Measurements from ENCODE around the gene IDUA.

The IDUA gene

DNA sequence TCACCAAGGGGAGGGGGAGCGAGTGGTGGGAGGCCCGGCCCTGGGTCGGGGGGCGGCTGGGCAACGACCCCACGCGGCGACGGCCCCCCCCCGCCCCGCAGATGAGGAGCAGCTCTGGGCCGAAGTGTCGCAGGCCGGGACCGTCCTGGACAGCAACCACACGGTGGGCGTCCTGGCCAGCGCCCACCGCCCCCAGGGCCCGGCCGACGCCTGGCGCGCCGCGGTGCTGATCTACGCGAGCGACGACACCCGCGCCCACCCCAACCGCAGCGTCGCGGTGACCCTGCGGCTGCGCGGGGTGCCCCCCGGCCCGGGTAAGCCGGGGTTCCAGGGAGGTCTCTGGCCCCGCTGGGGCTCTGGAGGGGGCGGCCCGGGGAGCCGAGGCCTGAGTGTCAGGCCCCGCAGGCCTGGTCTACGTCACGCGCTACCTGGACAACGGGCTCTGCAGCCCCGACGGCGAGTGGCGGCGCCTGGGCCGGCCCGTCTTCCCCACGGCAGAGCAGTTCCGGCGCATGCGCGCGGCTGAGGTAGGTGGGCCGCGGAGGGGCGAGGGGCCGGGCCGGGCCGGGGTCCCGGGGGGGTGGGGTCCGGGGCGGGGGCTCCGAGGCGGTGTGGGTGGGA lies 15.9 kb downstream of the IDUA start:
- DNase-seq = no peak

DNA sequence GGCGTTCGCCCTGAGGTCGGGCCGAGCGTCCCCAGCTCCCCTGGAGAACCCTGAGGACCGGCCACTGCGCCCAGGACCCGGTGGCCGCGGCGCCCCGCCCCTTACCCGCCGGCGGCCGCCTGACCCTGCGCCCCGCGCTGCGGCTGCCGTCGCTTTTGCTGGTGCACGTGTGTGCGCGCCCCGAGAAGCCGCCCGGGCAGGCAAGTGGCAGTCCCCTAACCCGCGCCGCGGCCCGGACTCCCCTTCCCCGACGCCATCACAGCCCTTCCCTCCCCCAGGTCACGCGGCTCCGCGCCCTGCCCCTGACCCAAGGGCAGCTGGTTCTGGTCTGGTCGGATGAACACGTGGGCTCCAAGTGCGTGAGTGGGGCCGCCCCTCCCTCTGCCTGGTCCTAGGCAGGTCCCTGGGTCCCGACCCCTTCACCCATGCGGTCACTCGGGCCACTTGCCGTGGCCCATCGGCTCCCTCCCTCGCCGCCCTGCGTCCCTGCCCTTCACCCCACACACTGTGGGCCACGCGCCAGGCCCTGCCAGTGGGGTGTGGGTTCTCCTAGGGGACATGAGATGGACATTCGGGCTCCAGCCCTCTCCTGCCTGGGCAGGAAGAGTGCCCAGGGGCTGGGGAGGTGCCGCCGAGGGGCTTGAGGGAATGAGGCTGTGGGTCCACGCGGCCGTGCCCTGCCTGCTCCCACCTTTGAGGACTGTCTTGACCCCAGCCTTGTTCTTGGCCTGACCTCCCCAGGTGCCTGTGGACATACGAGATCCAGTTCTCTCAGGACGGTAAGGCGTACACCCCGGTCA lies 16.6 kb downstream of the IDUA start:
- no peak for DNase-seq

DNA sequence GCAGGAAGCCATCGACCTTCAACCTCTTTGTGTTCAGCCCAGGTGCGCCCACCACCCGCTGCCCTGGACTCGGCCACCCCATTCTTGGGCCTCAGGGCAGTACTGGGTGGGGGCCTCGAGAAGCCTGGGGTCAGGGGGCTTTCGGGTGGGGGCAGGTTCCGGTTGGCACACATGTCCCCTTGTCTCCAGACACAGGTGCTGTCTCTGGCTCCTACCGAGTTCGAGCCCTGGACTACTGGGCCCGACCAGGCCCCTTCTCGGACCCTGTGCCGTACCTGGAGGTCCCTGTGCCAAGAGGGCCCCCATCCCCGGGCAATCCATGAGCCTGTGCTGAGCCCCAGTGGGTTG lies 17.2 kb downstream of the IDUA start:
- DNase-seq = no peak

DNA sequence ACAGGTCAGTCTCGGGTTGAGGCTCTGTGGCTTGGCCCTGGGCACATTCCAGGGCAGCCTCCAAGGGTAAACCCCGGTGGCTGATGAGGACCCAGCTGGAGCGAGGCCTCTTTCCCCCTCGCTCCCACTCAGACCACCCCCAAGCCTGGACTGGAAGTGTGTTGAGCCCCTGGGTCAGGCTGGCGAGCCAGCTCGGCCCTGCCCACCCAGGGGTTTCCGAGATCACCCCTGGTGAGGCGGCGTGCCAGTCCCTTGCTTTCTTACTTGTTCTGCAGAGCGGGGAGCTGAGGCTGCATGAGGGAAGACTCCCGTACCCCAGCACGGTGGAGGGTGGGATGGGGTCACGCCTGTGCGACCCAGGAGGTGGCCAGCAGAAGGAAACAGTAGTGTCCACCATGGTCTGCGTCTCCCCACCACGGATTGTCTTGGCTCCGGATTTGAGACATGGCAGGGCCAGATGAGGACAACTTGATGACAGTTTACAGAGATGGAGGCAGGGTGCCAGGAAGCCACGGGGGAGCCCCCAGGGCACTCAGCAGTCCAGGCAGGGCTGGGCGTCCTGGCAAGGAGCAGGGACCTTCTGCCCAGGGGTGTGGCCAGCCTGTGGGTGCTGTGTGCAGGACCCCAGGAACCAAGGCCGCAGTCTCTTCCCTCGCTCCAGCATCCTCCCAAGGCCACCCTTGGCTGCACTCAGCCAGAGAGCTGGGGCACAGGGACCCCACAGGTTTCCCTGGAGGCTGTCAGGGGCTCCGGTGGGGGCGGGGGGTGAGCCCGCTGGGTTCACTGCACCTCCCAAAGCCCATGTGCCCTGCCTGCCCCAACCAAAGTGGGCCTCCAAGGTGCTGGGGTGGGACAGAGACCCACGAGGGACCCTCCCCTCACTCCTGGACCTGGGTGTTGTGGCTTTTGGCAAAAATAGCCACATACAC lies 18.0 kb downstream of the IDUA start:
- DNase-seq = no peak

DNA sequence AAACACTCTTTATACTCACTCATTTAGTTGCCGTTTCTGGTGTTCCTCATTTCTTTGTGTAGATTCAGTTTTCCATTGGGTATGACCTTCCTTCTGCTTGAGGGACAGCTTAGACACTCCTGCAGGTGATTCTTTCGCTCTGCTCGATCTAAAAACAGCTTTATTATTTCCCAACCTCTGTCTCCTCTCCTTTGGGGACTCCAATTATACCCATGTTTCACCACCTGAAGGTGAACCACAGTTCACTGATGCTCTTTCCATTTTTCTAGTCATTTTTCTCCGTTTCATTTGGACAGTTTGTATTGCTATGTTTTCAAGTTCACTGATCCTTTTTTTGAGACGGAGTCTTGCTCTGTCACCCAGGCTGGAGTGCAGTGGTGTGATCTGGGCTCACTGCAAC lies 20.0 kb downstream of the IDUA start:
- no peak for DNase-seq

DNA sequence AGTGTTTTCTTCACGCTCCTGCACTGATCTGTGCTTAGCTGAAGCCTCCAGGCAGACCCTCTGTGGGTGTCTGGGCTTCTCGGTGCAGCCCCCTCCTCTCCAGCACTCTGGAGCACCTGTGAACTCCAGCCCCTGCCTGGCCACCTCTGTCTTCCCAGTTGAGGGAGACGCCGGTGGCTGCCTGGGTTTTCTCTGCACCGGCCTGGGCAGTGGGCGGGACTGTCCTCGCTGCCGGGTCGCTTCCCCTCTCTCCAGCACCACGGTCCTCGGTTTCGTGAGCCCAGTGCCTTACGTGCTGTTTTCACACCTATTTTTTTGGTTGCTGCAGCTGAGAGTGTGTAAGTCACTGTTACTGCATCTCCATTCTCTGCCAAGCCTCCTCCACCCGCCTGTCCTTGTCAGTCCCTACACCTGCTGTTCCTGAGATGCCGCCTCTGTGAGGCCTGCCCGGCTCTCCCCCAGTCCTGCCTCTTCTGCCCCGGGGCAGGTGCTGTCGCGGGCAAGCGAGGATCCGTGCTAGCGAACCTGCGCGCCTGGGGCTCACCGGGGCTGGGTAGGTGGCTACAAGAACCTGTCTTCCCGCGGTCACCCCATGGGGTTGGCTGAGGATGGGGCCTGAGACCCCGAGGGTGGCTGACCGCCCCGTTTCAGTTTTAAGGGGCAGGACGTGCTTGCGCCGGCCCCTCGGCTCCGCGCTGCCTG lies 22.1 kb downstream of the IDUA start:
- DNase-seq = no peak

DNA sequence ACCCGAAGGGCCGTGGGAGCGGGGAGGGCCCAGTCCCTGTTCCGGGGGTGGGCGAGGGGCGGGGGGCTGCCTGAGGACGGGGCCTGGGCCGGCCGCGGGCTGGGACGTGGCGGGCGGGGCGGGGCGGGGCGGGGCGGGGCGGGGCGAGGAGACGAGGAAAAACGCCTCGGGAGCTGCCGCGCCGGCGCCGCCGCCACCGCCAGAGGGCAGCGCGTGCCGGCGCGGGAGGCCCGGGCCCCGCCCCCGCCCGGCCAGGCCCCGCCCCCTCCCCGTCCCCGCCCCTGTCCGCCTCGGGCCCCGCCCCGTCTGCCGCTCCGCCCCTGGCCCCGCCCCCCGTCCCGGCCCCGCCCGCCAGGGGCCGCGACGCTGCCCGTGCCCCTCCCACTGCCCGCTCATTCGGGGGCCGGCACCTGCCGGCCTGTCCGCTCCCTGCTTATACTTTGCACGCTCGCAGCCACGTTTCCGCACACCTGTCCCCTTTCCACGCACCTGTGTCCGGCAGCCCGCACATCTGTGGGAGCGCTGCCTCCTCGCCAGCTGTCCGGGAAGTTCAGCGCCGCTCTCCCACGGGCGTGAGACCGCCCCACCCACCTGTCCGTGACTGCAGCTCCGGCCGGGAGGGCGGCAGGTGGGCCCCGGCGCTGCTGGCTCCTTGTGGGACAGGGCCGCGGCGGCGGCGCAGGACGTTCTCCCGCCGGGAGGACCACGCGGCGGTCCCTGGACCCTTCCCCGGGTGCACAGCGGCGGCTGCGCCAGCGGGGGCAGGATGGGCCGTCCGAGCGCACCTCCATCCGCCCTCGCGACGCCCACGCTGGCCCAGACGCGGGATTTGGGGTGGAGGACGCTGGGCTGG lies 22.9 kb downstream of the IDUA start:
- DNase-seq = no peak

DNA sequence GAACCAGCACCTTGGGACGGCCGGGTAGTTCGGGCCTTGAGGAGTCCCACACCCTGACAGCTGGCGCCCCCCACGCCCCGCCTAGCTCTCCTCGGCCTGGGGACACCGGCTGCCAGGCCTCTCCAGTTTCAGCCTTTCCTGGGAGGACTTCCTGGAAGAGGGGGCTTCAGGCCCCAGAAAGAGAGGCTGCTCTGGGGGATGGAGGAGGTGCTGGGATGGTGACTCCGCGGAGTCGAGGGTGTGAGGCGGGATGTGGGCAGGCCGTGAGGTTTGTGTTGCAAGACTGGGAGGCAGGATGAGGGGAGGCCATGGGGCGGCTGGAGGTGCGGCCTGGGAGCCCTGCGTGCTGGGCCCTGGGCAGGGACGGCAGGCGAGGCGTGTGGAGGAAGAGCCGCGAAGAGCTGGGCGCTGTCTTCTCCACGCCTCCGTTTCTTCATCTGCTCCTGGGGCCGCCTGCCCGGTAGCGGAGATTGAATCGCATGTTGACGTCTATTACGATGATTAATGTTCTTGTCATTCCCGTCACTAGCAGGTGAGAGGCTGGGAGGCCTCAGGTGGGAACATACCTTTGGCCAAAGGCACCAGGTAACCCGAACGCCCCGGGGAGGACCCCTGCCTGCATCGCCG lies 23.7 kb downstream of the IDUA start:
- no peak for DNase-seq

DNA sequence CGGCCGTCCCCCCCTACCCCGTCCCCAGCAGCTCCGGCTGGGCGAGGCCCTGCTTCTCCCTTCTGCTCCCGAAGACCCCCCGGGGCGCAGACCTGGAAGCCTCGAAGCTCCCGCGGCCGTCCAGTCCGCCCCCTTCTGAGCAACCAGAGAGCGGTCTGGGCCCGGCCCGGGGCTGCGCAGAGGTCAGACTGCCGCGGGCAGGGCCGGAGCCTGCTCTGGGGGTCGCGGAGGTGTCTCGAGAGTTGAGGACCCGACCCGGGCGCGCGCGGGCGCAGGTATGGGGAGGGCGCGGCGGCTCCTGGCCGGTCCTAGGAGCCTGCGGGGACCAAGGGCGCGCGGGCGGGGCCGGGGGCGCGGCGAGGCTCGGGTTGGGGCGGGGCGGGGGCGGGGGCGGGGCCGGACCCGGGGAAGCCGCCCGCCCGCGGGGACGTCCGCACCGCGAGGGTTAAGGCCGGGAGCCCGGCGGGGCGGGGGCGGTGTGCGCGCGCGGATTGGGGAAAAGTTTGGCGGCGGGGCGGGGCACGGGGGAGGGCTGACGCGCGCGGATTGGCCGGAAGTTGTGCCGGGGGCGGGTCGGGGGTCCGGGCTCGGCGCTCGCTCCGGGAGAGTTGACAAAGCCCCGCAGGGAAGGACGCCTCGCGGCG lies 24.3 kb downstream of the IDUA start, which contains the start of gene FGFRL1:
Gene FGFRL1, plus strand, starts transcription at position 605 of the 644 bp plus-strand sequence. CDS start 860 bp downstream, outside the sequence.
- no peak for DNase-seq

DNA sequence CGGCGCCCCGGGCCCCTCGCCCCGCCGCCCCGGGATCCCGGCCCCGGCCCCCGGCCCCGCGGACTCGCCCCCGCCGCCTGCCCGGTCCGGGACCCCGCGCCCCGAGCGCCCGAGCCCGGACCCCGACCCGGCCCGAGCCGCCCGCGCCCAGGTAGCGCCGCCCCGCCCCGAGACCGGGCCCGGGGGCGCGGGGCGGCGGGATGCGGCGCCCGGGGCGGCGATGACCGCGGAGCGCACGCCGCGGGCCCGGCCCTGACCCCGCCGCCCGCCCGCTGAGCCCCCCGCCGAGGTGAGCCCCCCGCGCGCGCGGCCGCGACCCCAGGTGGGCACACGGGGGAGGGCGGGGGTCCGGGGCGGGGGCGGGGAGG lies 24.8 kb downstream of the IDUA start:
- DNase-seq = no peak

DNA sequence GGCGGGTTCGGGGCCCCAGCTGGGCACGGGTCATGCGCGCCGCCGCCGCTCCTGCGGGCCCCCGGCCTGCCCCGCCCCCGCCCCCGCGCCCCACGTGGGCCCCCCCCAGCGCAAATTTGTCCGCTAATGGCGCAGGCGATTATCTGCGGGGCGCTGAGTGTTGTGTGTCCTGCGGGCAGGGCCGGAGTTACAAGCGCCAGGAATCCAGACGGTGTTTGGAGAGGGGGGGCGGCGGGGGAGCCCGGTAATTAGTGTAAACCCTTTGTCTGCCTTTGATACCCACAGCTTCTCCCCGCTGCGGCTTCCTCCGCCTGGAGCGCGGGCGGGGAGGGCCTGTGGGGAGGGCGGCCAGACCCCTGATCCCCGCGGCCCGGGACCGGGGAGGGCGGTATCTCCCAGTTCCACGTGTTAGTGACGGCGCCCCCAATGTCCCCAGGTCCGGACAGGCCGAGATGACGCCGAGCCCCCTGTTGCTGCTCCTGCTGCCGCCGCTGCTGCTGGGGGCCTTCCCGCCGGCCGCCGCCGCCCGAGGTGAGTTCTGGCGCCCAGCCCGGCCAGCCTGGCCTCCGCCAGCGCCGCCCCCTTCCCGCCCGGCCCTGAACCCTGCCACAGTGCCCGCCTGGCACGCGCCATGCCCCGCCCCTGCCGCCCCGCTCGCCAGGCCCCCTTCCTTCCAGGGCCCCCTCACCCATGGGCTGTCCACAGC lies 25.3 kb downstream of the IDUA start:
- DNase-seq = no peak

DNA sequence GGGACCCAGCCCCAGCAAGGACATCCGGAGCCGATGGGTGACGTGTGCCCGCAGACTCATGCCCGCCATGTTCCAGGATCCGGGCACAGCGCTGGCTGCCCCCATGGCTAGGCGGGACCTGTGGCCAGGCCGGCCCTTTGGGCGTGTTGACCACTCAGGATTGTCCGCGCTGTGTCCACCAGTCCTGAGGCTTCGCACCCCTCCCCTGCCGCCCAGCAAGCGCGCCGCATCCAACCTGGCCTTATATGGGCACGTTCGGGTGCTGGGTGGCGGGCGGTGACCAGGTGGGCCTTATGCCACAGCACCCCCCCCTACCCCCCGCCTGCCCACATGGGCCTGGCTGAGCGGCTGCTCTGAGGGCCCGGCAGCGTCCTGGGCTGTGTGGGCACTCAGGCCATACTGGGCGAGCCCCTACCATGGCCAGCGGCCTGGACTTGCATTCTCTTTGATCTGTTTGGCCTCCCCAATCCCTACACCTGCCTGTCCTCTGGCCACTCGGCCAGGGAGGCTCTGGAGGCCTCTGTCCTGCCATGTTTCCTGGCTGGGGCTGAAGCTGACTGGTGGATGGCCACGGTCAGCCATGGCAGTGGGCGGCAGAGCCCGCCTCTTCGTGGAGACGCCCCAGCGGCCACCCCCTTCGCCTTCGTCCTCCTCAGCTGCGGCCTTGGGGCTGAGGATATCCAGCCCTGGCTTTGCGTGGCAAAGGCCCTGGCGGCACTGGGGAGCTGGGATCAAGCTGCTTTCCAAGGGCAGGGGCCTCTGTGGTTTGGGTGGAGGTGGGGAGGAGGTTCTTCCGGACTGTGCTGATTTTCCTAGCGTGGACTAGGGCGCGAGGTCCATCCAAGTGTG lies 26.6 kb downstream of the IDUA start:
- DNase-seq = no peak

DNA sequence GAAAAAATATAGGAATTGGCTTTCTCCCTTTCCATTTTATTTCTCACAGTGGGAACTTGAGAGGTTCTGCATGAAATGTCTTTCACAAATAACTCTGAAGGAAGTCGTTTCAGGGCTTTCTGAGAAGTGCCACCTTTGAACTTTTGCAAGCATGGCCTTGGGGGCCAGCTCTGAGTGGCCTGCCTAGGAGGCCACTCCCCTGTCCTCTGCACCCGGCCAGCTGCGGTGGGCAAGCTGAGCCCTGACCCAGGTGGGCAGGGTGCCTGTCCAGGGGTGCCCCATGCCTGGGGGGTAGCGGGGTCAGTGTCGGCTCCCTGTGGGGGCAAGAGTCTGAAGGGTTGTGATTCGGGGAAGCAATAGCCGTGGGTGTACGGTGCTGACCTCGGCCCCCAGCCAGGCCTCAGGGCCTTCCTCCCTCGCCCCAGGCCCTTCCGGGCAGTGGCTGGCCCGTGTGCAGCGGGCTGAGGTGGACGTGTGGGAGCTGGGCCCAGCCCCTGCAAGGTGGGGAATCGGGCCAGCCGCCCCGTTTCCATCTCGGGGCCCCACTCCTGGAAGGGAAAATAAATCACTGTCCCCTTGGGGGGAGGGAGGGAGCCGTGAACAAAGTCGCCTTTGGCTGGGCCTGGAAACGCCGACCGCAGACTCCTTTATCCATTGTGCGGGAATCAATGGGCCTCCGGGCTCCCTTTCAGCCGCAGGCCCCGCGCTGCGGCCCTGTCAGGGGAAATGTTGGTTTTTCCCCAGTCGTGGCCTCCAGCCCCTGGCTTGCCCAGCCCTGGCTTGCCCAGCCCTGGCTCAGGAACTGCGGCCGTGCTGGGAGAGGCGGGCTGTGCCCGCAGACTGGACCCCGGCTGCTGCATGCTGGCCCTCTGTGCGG lies 27.7 kb downstream of the IDUA start:
- no peak for DNase-seq

DNA sequence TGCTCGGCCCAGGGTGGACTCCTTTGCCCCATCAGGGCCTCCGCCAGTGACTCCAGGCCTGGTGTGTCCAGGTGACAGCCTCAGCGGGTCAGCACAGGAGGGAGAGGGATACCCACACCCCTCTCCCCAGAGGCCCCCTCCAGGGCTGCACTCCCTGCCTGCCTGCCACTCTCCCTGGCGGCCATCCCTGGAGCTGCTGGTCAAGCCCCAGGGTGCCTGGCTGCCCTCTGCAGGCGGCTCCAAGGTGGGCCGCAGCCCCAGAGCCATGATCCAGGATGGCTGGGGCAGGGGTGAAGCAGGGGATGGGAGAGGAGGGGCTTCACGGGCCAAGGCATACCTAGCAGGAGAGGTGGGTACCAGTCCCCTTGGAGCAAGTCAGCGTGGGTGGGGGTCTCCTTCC lies 28.3 kb downstream of the IDUA start:
- DNase-seq = no peak

DNA sequence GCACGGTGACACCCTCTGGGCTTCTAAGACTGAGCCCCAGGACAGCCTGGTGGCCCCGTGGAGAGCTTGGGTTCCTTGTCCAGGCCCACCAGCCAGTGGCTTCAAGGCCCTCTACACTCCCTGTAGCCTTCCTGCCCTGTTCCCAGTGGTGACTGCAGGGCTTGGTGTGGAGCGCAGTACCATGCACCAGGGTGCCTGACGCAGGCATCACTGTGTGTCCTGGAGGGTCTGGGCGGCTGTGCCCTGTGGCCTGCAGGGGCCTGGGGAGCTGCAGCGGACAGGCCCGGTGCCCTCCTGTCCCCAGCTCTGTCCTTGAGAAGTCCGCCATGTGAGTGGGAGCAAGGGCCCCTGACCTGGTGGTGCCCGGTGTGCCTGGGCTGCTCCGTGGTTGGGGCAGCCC lies 28.9 kb downstream of the IDUA start:
- DNase-seq = no peak

DNA sequence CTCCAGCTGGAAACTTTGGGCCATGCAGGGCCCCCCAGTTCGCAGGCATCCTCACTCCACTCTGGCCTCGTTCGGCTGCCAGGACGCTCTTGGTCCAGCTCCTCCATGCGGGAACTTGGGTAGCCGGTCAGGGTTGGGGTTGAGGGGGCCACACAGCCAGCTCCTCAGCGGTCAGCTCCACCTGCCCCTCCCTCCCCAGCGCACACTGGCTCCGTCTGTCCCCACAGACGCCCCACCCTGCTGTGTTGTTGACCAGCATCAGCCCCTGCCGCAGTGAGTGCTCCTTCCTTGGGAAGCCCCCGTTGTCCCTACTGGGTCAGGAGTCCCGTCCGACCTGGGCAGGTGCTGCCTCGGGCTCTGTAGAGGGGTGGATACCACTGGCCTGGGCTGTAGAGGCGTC lies 30.4 kb downstream of the IDUA start:
- DNase-seq = no peak

DNA sequence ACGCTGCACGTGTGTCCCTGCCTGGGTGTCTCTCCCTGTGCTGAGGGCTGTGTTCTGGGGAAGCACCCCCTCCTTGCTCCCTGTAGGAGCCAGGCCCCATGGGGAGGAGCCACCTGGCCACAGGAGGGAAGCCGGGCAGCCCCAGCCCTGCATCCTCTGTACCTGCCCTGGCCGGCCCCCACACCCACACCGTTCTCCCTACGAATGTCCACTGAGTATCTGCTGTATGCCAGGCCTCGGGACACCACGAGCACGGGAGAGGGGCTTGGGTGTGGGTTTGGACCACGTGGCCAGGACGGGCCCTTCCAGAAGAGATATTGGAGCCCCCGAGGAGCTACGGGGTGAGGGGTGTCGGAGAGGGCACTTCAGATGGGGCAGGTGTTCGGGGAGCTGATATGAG lies 30.9 kb downstream of the IDUA start:
- no peak for DNase-seq
